ENCODE results near the gene MAP7D1. TPM values are rescaled to one million over a fixed set of nuclear protein-coding genes. Genes with fewer than 3 reads are reported as not detected.

Gene MAP7D1
- polyA plus RNA-seq, 4 donors: 27.1 to 58.6 (median 42.6) TPM

GRCh38 chr1:36134031-36134430, 21.9 kb upstream of the MAP7D1 start:
- peaks cover 14 to 29% (median 15%) of the 10 kb centered on the region in 3 donors for H3K36me3 ChIP-seq (ENCODE audit: control insufficient read depth in 3 of 3, insufficient read depth in 2 of 3, low read depth in 1 of 3, low read length in 3 of 3)
- no peak for FAIRE-seq
- no peak overlapping the region for H3K4me3 ChIP-seq (ENCODE audit: low read depth in 1 of 3, low read length in 3 of 3)
- H3K9me3 ChIP-seq (ENCODE audit: control insufficient read depth in 2 of 2, insufficient read depth in 1 of 2, low read depth in 1 of 2, low read length in 1 of 2): no peaks in the 10 kb centered on the region
- peaks cover 0 to 16% (median 0%) of the 10 kb centered on the region in 3 donors for H3K4me1 ChIP-seq (ENCODE audit: control insufficient read depth in 3 of 3, insufficient read depth in 2 of 3, low read depth in 1 of 3, low read length in 2 of 3)
- peak overlapping the region in 1 of 3 donors; percentile 35 for H3K27ac ChIP-seq (ENCODE audit: low read depth in 1 of 3, low read length in 2 of 3)
- no peak for DNase-seq
- WGBS, 3 donors: 67 to 80% (median 70%) methylated on average over 5 to 6 of the region's 6 CpGs
- no peaks in the 10 kb centered on the region for H3K27me3 ChIP-seq (ENCODE audit: control insufficient read depth in 3 of 3, insufficient read depth in 3 of 3, low read length in 3 of 3)

- Histone ChIP-seq H3K4me1 (ENCODE audit: control insufficient read depth in 3 of 3, insufficient read depth in 2 of 3, low read depth in 1 of 3, low read length in 2 of 3) (peaks cover 0 to 16% (median 0%) of the 10 kb centered on the region in 3 donors), H3K36me3 (ENCODE audit: control insufficient read depth in 3 of 3, insufficient read depth in 2 of 3, low read depth in 1 of 3, low read length in 3 of 3) (peaks cover 16 to 34% (median 18%) of the 10 kb centered on the region in 3 donors), H3K9me3 (ENCODE audit: control insufficient read depth in 2 of 2, insufficient read depth in 1 of 2, low read depth in 1 of 2, low read length in 1 of 2) (no peaks in the 10 kb centered on the region), H3K27ac (ENCODE audit: low read depth in 1 of 3, low read length in 2 of 3) (no peak overlapping the region), H3K27me3 (ENCODE audit: control insufficient read depth in 3 of 3, insufficient read depth in 3 of 3, low read length in 3 of 3) (no peaks in the 10 kb centered on the region), H3K4me3 (ENCODE audit: low read depth in 1 of 3, low read length in 3 of 3) (no peak overlapping the region)
- no peak for FAIRE-seq
- WGBS, 3 donors: 64 to 68% (median 68%) methylated on average over 7 of the region's 7 CpGs
- peak in 1 of 2 donors; percentile 61 for DNase-seq
Measured at GRCh38 chr1:36134505-36135329, 21.2 kb upstream of the MAP7D1 start.

- Histone ChIP-seq H3K27me3 (ENCODE audit: control insufficient read depth in 3 of 3, insufficient read depth in 3 of 3, low read length in 3 of 3) (no peaks in the 10 kb centered on the region), H3K27ac (ENCODE audit: low read depth in 1 of 3, low read length in 2 of 3) (no peak overlapping the region), H3K4me3 (ENCODE audit: low read depth in 1 of 3, low read length in 3 of 3) (no peak overlapping the region), H3K9me3 (ENCODE audit: control insufficient read depth in 2 of 2, insufficient read depth in 1 of 2, low read depth in 1 of 2, low read length in 1 of 2) (no peaks in the 10 kb centered on the region), H3K36me3 (ENCODE audit: control insufficient read depth in 3 of 3, insufficient read depth in 2 of 3, low read depth in 1 of 3, low read length in 3 of 3) (peaks cover 16 to 39% (median 20%) of the 10 kb centered on the region in 3 donors), H3K4me1 (ENCODE audit: control insufficient read depth in 3 of 3, insufficient read depth in 2 of 3, low read depth in 1 of 3, low read length in 2 of 3) (peaks cover 0 to 16% (median 0%) of the 10 kb centered on the region in 3 donors)
- 79 to 83% (median 81%) methylated on average over 6 of the region's 6 CpGs for WGBS, 3 donors
- DNase-seq: no peak
- no peak for FAIRE-seq
Measured at GRCh38 chr1:36135330-36135667, 20.7 kb upstream of the MAP7D1 start.

DNA sequence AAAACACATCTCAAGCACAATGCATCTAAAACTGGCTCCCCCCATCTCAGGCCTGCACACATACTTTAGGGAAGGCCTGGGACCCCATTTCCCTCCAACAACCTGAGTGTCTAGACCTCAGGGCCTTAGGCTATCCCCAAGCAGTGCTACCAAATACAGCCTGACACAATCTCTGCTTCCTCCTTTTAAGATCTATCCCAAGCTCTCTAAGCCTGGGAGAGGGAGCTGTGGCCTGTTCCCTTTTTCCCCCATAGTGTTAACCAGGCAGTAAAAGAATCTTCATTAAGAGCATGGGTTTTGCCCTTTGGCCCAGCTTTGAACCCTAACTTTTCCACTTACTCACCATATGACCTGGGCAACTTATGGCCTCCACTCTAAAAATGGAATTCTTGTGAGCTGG, 20.2 kb upstream of the MAP7D1 start:
- Histone ChIP-seq H3K27ac (ENCODE audit: low read depth in 1 of 3, low read length in 2 of 3) (no peak overlapping the region), H3K36me3 (ENCODE audit: control insufficient read depth in 3 of 3, insufficient read depth in 2 of 3, low read depth in 1 of 3, low read length in 3 of 3) (peaks cover 16 to 41% (median 21%) of the 10 kb centered on the region in 3 donors), H3K4me3 (ENCODE audit: low read depth in 1 of 3, low read length in 3 of 3) (no peak overlapping the region), H3K4me1 (ENCODE audit: control insufficient read depth in 3 of 3, insufficient read depth in 2 of 3, low read depth in 1 of 3, low read length in 2 of 3) (peaks cover 0 to 16% (median 0%) of the 10 kb centered on the region in 3 donors), H3K9me3 (ENCODE audit: control insufficient read depth in 2 of 2, insufficient read depth in 1 of 2, low read depth in 1 of 2, low read length in 1 of 2) (no peaks in the 10 kb centered on the region), H3K27me3 (ENCODE audit: control insufficient read depth in 3 of 3, insufficient read depth in 3 of 3, low read length in 3 of 3) (no peaks in the 10 kb centered on the region)
- FAIRE-seq: no peak
- DNase-seq: no peak

GRCh38 chr1:36136535-36136934, 19.4 kb upstream of the MAP7D1 start:
- Histone ChIP-seq H3K9me3 (ENCODE audit: control insufficient read depth in 2 of 2, insufficient read depth in 1 of 2, low read depth in 1 of 2, low read length in 1 of 2) (no peaks in the 10 kb centered on the region), H3K4me1 (ENCODE audit: control insufficient read depth in 3 of 3, insufficient read depth in 2 of 3, low read depth in 1 of 3, low read length in 2 of 3) (peaks cover 0 to 16% (median 0%) of the 10 kb centered on the region in 3 donors), H3K27ac (ENCODE audit: low read depth in 1 of 3, low read length in 2 of 3) (peak overlapping the region in 1 of 3 donors; percentile 32), H3K4me3 (ENCODE audit: low read depth in 1 of 3, low read length in 3 of 3) (no peak overlapping the region), H3K36me3 (ENCODE audit: control insufficient read depth in 3 of 3, insufficient read depth in 2 of 3, low read depth in 1 of 3, low read length in 3 of 3) (peaks cover 16 to 41% (median 21%) of the 10 kb centered on the region in 3 donors), H3K27me3 (ENCODE audit: control insufficient read depth in 3 of 3, insufficient read depth in 3 of 3, low read length in 3 of 3) (no peaks in the 10 kb centered on the region)
- 62 to 80% (median 71%) methylated on average over 1 of the region's 1 CpG for WGBS, 3 donors
- DNase-seq (no peak), FAIRE-seq (no peak)

DNA sequence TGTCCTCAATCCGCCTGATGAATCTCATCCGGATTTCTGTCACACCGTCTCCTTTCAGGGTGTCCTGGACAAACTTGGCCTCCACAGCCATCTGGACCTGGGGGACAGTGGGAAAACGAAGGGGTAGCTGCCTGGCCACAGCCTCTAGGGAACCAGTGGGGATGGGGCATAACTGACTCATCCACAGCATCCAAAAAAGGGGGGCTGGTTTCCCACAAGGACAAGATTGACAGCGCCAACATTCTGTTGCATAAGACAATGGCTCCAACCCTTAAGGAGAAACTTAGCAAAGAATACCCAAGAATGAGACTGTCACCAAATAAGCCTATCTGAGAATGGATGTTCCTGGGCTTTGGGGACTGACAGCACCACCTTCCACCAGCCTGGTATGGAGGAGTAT, 18.7 kb upstream of the MAP7D1 start:
- H3K27ac ChIP-seq (ENCODE audit: low read depth in 1 of 3, low read length in 2 of 3): no peak overlapping the region
- no peak overlapping the region for H3K4me3 ChIP-seq (ENCODE audit: low read depth in 1 of 3, low read length in 3 of 3)
- H3K9me3 ChIP-seq (ENCODE audit: control insufficient read depth in 2 of 2, insufficient read depth in 1 of 2, low read depth in 1 of 2, low read length in 1 of 2): no peaks in the 10 kb centered on the region
- peaks cover 0 to 16% (median 0%) of the 10 kb centered on the region in 3 donors for H3K4me1 ChIP-seq (ENCODE audit: control insufficient read depth in 3 of 3, insufficient read depth in 2 of 3, low read depth in 1 of 3, low read length in 2 of 3)
- DNase-seq: no peak
- no peaks in the 10 kb centered on the region for H3K27me3 ChIP-seq (ENCODE audit: control insufficient read depth in 3 of 3, insufficient read depth in 3 of 3, low read length in 3 of 3)
- 75 to 81% (median 79%) methylated on average over 5 of the region's 5 CpGs for WGBS, 3 donors
- H3K36me3 ChIP-seq (ENCODE audit: control insufficient read depth in 3 of 3, insufficient read depth in 2 of 3, low read depth in 1 of 3, low read length in 3 of 3): peaks cover 16 to 41% (median 21%) of the 10 kb centered on the region in 3 donors
- no peak for FAIRE-seq

DNA sequence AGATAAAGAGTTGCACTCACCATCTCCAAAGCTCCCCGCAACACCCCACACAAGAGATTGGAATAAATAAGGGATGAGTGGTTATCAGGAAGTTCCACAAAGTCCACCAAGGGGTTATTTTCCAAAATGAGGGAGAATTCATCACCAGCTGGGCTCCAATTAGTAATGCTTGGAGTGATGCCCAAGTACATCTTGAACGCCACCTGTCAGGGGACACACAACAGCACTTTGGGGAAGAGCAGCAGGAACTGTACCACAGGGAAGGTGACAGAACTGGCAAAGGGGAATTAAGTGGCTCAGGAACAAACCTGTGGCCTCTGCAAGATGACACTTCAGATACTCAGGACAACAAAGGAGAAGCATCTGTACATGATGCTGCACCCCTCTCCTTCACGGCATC, 18.2 kb upstream of the MAP7D1 start:
- H3K27ac ChIP-seq (ENCODE audit: low read depth in 1 of 3, low read length in 2 of 3): no peak overlapping the region
- H3K9me3 ChIP-seq (ENCODE audit: control insufficient read depth in 2 of 2, insufficient read depth in 1 of 2, low read depth in 1 of 2, low read length in 1 of 2): no peaks in the 10 kb centered on the region
- DNase-seq: no peak
- H3K27me3 ChIP-seq (ENCODE audit: control insufficient read depth in 3 of 3, insufficient read depth in 3 of 3, low read length in 3 of 3): no peaks in the 10 kb centered on the region
- H3K4me3 ChIP-seq (ENCODE audit: low read depth in 1 of 3, low read length in 3 of 3): no peak overlapping the region
- FAIRE-seq: no peak
- 85 to 88% (median 87%) methylated on average over 3 of the region's 3 CpGs for WGBS, 3 donors
- peaks cover 0 to 16% (median 0%) of the 10 kb centered on the region in 3 donors for H3K4me1 ChIP-seq (ENCODE audit: control insufficient read depth in 3 of 3, insufficient read depth in 2 of 3, low read depth in 1 of 3, low read length in 2 of 3)
- H3K36me3 ChIP-seq (ENCODE audit: control insufficient read depth in 3 of 3, insufficient read depth in 2 of 3, low read depth in 1 of 3, low read length in 3 of 3): peaks cover 16 to 41% (median 21%) of the 10 kb centered on the region in 3 donors

DNA sequence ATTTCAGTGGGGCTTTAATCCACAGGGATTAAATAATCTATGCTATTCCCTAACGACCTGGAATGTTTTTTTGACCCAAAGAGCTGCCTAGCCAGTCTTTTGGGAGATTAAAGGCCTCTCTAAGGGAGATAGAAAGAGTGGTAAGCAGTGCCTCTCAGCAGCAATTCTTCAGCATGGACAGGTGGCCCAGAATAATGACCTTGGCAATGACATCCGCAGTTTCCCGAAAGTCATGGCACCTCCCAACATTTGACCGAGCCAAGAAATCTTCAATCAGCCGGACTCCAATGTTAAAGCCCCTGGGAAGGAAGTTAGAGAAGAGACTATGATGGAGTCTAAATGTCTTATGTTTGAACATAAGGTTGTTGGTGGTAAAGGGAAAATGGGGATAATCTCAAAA, 16.4 kb upstream of the MAP7D1 start:
- Histone ChIP-seq H3K36me3 (ENCODE audit: control insufficient read depth in 3 of 3, insufficient read depth in 2 of 3, low read depth in 1 of 3, low read length in 3 of 3) (peaks cover 16 to 41% (median 21%) of the 10 kb centered on the region in 3 donors), H3K9me3 (ENCODE audit: control insufficient read depth in 2 of 2, insufficient read depth in 1 of 2, low read depth in 1 of 2, low read length in 1 of 2) (no peaks in the 10 kb centered on the region), H3K4me1 (ENCODE audit: control insufficient read depth in 3 of 3, insufficient read depth in 2 of 3, low read depth in 1 of 3, low read length in 2 of 3) (peaks cover 0 to 1% (median 0%) of the 10 kb centered on the region in 3 donors), H3K27ac (ENCODE audit: low read depth in 1 of 3, low read length in 2 of 3) (no peak overlapping the region), H3K27me3 (ENCODE audit: control insufficient read depth in 3 of 3, insufficient read depth in 3 of 3, low read length in 3 of 3) (no peaks in the 10 kb centered on the region), H3K4me3 (ENCODE audit: low read depth in 1 of 3, low read length in 3 of 3) (no peak overlapping the region)
- DNase-seq: no peak
- WGBS, 3 donors: 85 to 89% (median 86%) methylated on average over 5 of the region's 5 CpGs
- no peak for FAIRE-seq

Data from small intestine (tissue), 7 donors.